Hematopoietic multipotent progenitor cell treated with erythropoietin and hydrocortisone succinate and interleukin-3 and kit ligand, for 4 days (in vitro differentiated cells): ENCODE measurements around the gene CASKIN1.
"Not testable (repeated sequence)": the region's sequence is repeated elsewhere in the genome, so short reads cannot be mapped to it uniquely, and the experiment has no call there.

Source experiments
- DNase-seq: peaks from one replicate; pipeline ENCODE4 v3.0.0-alpha.2; 2015

CASKIN1 gene

DNA sequence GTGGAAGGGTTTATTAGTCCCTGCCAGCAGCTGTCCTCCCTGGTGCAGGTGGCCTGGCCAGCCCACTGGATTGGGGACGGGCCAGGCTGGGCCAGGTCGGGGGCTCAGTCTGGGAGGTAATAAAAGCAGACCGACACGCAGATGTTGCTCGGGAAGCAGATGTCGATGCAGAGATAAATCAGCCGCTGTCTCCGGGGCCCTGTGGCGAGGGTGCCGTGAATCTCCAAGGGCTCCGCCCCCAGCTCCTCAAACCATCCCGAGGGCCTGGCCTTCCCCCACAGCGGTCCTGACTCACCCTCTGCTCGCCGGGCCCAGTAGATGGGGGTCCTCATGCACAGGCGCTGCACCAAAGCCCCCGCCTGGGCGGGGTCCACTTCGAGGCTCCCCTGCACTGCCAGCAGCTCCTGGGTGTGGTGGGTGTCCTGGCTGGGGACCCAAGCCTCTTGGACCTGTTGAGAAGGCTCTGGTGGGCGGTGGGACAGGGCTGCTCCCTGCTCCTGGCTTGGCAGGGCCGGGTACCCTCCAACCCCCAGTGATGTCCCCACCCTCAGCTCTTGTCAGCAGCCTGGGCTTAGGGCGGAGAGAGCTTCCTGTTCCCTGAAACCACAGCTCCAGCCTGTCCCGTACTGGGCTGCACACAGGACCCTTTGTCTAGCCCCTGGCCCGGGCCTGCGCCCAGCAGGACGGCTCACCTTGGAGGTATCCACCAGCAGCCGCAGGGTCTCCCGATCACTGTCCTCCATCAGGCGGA is 13.0 kb upstream of the CASKIN1 start:
- peak; percentile 56 for DNase-seq

DNA sequence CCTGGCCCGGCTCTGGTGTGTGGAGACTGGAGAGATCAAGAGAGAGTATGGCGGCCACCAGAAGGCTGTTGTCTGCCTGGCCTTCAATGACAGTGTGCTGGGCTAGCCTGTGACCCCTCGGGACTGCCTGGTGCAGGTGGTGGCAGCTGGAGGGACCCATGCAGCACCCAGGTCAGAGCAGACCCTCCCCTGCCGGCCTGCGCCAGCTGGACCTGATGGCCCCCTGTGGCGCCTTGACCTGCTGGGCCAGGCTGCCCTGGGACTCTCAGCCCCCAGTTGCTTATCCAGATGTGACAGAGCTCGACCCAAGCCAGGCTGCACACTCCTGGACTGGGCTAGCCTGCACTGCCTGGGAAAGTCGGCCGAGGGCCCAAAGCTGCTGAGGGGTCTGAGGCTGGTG is 12.4 kb upstream of the CASKIN1 start:
- no peak for DNase-seq

DNA sequence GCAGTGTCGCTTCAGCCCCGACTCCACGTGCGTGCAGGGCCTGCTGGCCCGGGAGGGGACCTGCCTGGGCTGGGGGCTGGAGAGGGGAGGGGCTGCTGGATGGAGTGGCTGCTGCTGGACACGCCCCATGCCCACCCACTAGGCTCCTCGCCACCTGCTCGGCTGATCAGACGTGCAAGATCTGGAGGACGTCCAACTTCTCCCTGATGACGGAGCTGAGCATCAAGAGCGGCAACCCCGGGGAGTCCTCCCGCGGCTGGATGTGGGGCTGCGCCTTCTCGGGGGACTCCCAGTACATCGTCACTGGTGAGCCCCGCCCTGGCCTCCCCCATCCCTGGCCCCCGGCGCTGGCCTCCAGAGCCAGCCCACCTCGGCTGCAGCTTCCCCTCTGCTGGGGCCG is 11.9 kb upstream of the CASKIN1 start:
- no peak for DNase-seq

DNA sequence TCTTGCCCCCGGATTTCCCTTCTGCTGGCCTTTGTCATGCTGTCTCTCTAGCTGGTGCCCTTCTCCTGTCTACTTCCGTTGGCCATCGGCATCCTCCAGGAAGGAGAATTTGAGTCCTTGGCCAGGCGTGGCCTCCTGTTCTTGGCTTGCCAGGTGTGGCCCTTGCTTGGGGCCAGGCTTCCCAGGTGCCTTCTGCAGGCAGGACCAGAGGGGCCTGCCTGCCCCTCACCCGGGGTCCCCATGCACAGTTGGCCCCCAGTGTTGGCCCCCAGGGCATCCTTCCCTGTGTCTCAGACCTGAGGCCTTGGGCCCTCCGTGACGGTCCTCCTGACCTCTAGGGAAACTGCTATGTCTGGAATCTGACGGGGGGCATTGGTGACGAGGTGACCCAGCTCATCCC is 11.5 kb upstream of the CASKIN1 start:
- no peak for DNase-seq

DNA sequence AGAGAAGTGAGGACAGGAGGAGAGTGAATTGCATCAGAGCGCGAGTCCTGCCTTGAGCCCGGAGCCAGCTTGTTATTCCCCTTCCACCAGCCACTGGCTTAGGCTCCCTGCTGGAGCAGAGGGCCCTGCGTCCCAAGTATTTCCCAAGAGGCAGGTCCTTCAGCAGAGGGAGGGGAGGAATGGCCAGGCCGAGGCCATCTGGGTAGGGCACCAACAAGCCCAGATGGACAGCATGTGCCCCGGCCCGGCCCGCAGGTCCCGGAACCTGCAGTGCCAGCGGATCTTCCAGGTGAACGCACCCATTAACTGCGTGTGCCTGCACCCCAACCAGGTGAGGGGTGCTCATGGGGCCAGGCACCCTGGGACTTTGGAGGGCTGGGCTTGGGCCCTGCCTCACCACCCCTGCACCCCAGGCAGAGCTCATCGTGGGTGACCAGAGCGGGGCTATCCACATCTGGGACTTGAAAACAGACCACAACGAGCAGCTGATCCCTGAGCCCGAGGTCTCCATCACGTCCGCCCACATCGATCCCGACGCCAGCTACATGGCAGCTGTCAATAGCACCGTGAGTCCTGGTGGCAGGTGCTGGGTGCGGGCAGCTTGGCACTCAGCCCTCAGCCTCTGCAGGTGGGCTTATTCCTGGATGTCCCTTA is 10.5 kb upstream of the CASKIN1 start:
- DNase-seq = no peak

DNA sequence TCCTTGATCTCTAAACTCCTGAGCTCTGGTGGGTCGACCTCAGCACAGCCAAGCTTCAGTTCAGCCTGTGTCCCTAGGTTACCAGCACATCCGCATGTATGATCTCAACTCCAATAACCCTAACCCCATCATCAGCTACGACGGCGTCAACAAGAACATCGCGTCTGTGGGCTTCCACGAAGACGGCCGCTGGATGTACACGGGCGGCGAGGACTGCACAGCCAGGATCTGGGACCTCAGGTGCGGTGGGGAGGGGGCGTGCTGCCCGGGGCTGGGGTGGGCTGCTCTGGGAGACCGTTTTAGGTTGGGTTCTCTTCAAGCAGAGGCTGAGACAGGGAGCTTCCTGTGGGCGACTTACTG is 10.0 kb upstream of the CASKIN1 start:
- no peak for DNase-seq

DNA sequence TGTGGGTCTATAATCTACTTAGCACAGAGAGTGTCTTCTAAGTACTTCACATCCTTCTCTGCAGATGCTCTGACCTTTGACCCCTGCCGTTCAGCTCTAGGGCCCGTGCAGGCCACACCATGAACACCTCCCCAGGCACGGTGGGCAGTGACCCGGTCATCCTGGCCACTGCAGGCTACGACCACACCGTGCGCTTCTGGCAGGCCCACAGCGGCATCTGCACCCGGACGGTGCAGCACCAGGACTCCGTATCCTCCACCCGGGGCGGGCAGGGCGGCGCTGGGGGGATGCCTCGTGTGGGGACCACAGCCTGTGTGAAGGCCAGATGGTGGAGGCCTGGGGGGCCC is 9.5 kb upstream of the CASKIN1 start:
- DNase-seq = no peak

DNA sequence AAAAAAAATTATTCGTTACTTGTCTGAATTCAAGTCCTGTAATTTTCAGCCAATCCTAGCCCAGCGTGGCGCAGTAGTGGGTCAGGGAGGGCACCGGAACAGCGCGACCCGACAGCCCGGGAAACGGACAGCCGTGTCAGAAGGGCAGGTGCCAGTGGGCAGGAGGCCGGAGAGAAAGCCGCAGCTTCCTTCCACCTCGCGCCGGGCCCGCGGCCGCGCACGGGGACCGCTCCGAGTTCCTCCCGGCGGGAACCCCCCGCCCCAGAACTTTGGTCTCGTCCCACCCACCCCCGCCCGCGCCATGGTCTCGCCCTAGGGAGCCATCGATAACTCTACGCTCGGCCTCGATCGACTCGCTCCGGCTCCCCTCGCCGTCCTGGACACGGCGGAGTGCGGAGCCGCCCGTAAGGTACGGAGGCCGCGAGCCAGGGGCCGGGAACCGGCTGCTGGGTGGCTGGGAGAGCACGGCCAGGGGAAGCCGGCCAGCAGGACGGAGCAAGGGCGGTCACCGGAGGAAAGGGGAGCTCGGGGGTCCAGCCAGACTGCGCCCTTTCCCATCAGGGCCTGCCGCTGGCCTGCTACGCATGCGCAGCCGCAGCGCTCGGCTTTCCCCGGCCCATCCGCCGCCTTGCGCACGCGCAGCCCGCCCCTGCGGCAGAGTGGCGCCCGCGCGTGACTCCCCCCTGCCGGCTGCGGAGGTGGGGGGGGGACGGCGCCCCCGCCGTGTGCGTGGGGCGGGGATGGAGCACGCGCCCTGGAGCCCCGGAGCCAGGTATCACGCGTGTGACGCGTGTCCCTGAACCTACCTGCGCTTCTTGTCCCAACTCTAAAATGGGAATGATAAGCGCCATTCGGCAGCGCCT is 8.9 kb upstream of the CASKIN1 start, which contains the start of gene MLST8:
Gene MLST8 (plus strand): TSS at position 351 of the 863 bp plus-strand sequence. CDS start 632 bp downstream, outside the sequence.
- DNase-seq = peak; percentile 94

DNA sequence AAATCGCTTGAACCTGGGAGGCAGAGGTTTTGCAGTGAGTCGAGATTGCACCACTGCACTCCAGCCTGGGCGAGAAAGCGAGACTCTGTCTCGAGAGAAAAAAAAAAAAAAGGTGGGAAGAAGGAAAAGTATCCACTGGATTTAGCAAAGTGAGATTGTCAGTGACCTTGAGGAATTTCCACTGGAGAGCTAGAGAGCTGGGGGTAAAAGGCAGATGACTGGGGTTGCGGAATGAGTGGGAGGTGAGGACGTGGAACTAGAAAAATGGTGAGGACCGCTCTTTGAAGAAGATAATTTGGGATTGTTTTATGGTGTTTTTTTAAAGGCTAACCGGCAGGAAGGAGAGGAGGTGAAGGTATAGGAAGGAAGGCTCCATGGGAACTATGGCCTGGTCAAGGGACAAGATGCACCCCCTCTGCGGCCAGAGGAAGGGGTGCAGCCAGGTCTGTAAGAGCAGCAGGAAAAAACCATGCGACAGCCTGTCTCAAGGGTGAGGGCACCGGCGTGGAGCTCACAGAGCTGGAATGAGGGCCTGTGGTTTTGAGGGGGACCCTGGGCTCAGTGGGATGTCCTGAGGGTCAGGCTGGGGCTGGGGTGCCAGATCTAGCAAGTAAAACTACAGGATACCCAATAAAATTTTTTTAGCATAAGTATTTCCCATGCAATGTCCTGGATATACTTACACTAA is 8.2 kb upstream of the CASKIN1 start:
- DNase-seq = no peak

DNA sequence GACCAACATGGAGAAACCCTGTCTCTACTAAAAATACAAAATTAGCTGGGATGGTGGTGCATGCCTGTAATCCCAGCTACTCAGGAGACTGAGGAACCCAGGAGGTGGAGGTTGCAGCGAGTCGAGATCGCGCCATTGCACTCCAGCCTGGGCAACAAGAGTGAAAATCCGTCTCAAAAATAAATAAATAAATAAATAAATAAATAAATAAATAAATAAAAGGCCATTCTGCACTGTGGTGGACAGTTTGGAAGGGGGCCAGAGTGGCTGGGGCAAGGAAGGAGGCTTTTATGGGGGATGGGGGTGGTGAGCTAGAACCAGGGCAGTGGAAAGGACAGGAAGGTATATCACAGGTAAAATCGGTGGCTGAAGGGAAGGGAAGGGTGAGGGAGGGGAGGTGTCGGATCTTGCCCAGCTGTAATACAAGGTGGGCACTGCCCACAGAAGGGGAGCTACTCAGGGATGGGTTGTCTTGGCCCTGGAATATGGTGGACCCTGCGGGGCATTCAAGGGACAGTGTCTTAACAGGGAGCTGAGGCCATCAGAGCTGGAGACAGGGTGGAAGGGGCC is 6.8 kb upstream of the CASKIN1 start:
- not testable (repeated sequence) for DNase-seq

DNA sequence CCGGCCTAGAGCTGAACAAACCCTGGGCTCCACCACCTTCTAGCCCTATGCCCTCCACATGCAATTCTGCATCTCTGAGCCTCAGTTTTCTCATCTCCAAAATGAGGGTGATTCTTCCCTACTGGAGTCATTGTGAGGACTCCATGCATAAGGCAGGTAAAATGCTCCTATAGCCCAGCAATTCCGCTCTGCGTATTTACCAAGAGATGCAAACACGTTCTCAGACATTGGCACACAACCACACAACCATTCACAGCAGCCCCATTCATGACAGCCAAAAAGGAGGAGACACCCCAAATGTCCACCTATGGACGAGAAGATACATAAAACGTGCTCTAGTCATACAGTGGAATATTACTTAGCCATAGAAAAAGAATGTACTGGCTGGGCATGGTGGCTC is 3.9 kb upstream of the CASKIN1 start:
- DNase-seq = no peak

DNA sequence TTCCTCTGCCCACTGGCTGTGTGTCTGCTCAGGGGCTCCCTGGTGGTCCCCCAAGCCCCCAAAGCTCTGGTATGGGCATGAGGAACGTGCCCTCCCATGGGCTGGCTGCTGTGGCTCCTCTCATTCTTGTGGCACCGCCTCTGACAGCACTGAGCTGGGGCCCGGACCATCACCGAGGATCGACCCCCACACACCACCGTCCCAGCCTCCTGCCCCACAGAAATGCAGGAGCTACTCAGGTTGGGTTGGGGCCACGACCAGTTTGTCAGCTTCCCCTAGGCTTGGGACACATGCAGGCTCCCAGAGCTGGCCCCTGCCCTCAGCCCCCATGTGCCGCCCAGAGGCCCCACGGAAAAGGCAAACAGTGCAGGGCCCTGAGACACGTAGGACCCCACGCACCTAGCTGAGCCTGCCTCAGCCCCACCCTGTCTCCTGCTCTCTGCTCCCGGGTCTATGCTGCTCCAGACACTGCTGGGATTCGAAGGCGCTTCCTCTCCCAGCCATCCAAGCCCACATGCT is 3.3 kb upstream of the CASKIN1 start:
- DNase-seq = no peak

DNA sequence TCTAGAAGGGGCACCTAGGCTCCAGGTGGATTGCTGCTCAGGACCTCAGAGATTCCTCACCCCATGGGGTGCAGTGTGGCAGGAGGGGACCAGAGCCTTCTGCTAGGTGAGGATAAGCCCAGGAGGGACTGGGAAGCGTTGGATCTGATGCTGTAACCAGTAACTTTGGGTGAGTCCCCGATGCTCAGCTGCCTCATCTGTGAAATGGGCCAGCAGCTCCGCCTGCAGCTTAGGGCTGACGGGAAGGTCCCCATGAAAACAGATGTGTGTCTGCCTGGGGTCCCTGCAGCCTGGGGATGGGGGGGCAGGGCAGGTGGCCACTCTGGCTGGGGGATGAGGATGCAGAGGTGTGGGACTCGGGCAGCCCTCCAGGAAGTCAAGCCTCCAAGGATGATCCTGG is 2.7 kb upstream of the CASKIN1 start:
- no peak for DNase-seq

DNA sequence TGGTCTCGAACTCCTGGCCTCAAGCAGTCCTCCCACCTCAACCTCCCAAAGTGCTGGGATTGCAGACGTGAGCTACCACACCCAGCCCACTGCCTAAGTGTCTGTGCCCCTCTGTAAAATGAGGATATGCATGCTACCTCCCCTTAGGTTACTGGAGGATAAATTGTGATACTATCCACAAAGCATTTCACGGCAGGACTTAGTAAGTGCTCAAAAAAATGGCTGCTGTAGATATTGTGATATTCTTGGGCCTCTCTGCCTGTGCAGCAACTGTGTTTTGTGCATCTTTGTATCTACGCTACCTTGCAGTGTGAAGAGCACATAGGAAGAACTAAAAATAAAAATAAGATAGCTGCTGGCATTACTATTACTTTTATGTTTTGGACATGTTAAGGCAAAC is 1.9 kb upstream of the CASKIN1 start:
- DNase-seq = no peak

DNA sequence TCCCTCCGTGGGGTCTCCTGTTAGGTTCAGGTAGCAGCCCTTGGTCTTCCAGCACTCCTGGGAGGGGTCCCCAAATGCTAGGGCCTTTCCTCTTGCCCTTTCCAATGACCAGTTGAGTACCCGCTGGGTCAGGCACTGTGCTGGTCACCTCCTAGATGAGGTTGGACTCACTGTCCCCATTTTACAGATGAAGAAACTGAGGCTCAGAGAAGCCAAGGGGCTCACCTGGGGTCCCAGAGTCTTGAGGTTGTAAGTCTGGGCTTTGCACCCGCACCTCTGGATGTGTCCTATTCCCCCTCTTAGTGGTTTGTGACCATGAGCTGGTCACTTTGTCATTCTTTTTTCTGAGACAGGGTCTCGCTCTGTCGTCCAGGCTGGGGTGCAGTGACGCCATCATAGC is 1.4 kb upstream of the CASKIN1 start:
- DNase-seq = no peak

DNA sequence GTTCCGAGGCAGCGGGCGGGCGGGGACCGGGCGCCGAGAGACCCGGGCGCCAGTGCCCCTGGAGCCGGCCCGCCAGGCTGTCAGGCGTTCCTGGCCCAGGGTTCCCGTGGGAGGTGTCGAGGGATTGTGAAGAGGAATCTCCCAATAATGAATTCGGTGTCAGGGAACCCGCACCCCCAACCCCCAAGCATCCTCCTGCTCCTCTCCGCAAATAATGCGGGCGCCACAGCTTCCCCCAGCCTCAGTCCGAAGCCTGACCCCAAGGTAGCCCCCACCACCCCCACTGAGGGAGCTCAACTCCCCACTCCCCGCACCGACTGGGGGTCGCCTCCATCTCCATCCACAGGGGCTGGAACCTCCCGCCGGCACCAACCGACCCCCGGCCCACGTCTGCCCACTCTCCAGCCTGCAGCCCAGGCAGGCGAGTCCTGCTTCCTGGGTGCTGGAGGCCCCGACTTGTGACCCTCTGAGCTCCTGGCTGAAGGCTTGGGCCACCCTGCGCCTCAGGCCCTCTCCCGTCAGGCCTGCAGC is 641 bp upstream of the CASKIN1 start:
- no peak for DNase-seq

DNA sequence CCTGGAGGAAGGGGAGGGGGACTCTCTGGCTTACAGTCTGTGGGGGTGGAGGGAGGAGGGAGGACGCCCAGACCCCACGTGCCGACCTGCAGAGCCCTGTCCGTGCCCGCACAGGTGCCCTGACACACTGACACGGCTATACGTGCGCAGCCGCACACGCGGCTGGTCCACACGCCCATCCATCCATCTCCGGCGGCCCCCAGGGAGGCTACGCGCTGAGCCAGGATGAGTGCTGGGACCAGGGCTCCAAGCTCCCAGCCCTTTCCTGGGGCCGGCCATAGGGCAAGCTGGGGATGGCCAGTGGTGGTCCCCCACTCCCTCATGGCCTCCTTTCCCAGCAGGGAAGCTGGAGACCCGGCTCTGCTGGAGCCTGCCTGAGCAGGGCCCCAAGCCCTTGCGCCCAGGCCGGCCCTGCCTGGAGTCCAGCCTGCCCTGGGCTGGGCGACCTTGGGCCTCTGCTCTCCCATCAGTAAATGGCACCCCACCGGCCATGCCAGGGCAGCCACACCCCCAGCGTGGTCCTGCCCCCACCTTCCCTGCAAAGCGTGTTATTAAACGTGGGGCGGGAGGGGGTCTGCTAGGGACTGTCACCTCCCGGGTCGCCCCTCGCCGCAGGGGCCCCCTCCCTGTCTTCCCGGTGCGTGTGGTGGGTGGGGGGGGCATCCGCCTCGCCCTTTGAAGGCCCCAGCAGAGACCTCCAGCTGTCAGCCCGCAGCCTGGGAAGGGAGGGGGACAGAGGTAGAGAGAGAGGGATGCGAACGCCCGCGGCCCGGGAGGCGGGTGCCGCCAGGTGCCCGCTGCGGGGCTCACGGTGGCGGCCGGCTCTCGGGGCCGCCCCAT is 863 bp downstream of the CASKIN1 start:
- DNase-seq = no peak

DNA sequence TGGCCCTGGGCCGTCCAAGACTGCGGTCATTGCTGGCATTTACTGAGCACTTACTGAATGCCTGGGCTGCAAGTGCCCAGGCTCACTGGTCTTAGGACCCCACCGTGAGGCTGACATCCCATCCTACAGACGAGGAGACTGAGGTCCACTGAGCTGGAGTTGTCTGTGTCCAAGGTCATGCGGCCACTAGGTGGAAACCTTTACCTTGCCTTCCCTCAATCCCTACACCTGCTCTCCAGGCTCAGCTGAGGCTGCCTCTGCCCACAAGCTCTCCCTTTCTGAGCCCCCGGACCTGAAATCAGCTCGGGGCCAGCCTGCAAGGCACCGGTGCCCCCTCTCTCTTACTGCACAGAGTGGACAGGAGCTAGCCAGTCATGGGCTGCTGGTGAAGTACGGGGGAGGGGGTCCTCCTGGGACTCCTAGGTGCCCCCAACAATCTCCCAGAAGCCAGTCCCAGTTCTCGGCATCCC is 1.5 kb downstream of the CASKIN1 start:
- DNase-seq = peak; percentile 75

DNA sequence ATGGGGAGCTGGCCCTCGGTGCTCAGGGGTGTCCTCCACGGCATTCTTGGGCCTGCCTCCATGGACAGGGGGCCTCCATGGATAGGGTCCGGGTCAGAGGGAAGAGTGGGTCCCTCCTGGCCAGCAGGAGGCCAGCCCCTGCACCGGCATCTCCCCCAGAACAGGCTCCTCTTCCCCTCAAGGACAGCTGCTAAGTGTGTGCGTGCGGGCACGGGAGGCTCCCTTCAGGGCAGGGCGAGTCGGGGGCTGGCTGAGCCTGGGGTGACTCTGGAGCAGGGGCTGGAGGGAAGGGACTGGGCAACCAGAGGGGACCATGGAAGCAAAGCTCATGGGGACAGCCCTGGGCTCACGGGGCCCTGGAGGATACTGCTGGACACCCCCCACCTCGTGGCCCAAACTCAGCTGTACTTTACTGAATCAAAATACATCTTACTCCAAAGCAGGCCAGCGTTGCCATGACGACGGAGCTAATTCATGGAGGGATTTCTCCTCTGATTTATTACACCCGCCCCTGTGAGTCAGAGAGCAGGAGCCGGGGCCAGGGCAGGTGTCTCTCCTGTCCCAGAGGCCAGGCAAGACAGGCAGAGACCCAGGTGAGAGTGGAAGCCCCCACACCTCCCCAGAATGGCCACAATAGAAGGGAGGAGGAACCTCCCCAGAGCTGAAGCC is 2.1 kb downstream of the CASKIN1 start:
- DNase-seq = peak; percentile 63

DNA sequence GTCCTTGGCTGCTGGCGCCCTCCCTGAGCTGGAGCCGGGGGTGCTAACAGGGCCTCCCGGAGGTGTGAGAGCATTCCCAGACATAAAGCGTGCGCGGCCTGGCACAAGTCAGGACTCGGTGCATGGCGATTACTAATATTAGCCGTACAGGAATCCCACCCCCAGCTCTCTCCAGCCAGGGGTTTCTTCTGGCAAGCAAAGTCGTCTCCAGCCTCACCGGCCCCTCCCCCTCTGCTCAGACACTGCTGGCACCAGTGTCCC is 5.0 kb downstream of the CASKIN1 start:
- DNase-seq = no peak
